Neural progenitor cell (in vitro differentiated cells): ENCODE measurements around the gene YEATS4. TPM values are rescaled to one million over a fixed set of nuclear protein-coding genes. Genes with fewer than 3 reads are reported as not detected.

Experiments used
- DNase-seq: peaks from one replicate; pipeline ENCODE4 v3.0.0-alpha.2; 2016; ENCODE audit warnings: low spot score
- H2AFZ ChIP-seq: fragments of 200-600 bp; sonication (generic); replicated peaks from 2 replicates; pipeline ENCODE4 v1.6.1; 2016; ENCODE audit warnings: antibody characterized with exemption
- H3F3A ChIP-seq: fragments of 200-600 bp; sonication (generic); 2 replicates; pipeline ENCODE4 v1.6.1; 2016; ENCODE audit warnings: antibody characterized with exemption, low read depth
- H3K27ac ChIP-seq: fragments of 200-600 bp; sonication (generic); 2 replicates; pipeline ENCODE4 v1.5.1; 2016; ENCODE audit warnings: mild to moderate bottlenecking
- H3K27me3 ChIP-seq: fragments of 200-600 bp; sonication (generic); 2 replicates; pipeline ENCODE4 v1.6.1; 2016; ENCODE audit warnings: mild to moderate bottlenecking, moderate library complexity
- H3K36me3 ChIP-seq: fragments of 200-600 bp; sonication (generic); 2 replicates; pipeline ENCODE4 v1.5.1; 2016
- H3K4me1 ChIP-seq: fragments of 200-600 bp; sonication (generic); 2 replicates; pipeline ENCODE4 v1.6.1; 2016; ENCODE audit warnings: mixed run types
- H3K4me2 ChIP-seq: fragments of 200-600 bp; sonication (generic); 2 replicates; pipeline ENCODE4 v1.6.1; 2016
- H3K4me3 ChIP-seq: fragments of 200-600 bp; sonication (generic); 2 replicates; pipeline ENCODE4 v1.5.1; 2016
- H3K79me2 ChIP-seq: fragments of 200-600 bp; sonication (generic); 2 replicates; pipeline ENCODE4 v1.6.1; 2016; ENCODE audit warnings: low read depth
- H3K9ac ChIP-seq: fragments of 200-600 bp; sonication (generic); 2 replicates; pipeline ENCODE4 v1.6.1; 2016
- H3K9me3 ChIP-seq: fragments of 200-600 bp; sonication (generic); 2 replicates; pipeline ENCODE4 v1.5.1; 2016; ENCODE audit warnings: low read depth
- H4K20me1 ChIP-seq: fragments of 200-600 bp; sonication (generic); 2 replicates; pipeline ENCODE4 v1.6.1; 2016; ENCODE audit warnings: low read depth
- H3K27ac Mint-ChIP-seq: 3 replicates; pipeline ENCODE4 v1.8.0; 2021; ENCODE audit warnings: mixed read lengths
- H3K27me3 Mint-ChIP-seq: 2 replicates; pipeline ENCODE4 v1.8.0; 2022; ENCODE audit warnings: low read depth, mild to moderate bottlenecking, inconsistent platforms, moderate library complexity, mixed read lengths; ENCODE audit not compliant: insufficient read depth
- H3K36me3 Mint-ChIP-seq: 3 replicates; pipeline ENCODE4 v1.8.0; 2021; ENCODE audit warnings: mixed read lengths
- H3K4me1 Mint-ChIP-seq: 3 replicates; pipeline ENCODE4 v1.8.0; 2021; ENCODE audit warnings: mixed read lengths
- H3K4me3 Mint-ChIP-seq: 3 replicates; pipeline ENCODE4 v1.8.0; 2021; ENCODE audit warnings: mild to moderate bottlenecking, moderate library complexity, mixed read lengths
- H3K9me3 Mint-ChIP-seq: 3 replicates; pipeline ENCODE4 v1.8.0; 2020; ENCODE audit warnings: mixed read lengths
- EZH2 ChIP-seq: fragments of 200-600 bp; sonication (generic); IDR thresholded peaks from 2 replicates; pipeline ENCODE4 v1.6.1; 2017; ENCODE audit warnings: antibody characterized with exemption, mild to moderate bottlenecking, moderate library complexity
- EZH2phosphoT487 ChIP-seq: fragments of 200-600 bp; sonication (generic); IDR thresholded peaks from 2 replicates; pipeline ENCODE4 v1.6.1; 2017; ENCODE audit warnings: antibody characterized with exemption
- total RNA-seq: library from RNA; depleted of rRNA; stranded (reverse); fragments of >200 nt; gene quantifications from 2 replicates; pipeline ENCODE4 v1.2.3, GENCODE V29; 2015; ENCODE audit warnings: low replicate concordance
- TF ChIP-seq, protein P1 (sequence below): fragments of 200-600 bp; sonication (generic); IDR thresholded peaks from 2 replicates; pipeline ENCODE4 v1.5.1; 2017; ENCODE audit warnings: antibody characterized with exemption, mild to moderate bottlenecking

The YEATS4 gene
- total RNA-seq, 1 donor from 2014 or later, result 159 TPM

DNA sequence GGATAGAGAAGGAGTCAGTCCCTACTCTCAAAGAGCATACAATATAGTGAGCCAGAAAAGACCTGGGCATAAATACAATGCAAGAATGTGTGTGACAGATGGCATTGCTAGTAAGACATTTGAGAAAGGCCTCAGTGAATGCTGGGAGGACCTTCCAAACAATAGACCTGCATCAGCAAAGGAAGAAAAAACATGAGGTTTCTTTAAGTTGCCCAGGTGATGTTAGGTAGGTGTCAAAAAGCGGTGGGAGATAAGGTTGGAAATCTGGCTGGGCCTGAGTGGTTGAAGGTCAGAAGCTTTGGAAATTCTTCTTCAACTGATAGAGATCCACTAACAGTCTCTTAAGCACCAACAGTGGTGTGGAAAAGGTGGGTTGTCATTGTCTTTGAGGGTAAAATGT, 60.2 kb downstream of the YEATS4 start:
- Mint-ChIP-seq H3K4me3 (no peak overlapping the region), H3K9me3 (no peaks in the 10 kb centered on the region), H3K27me3 (no peaks in the 10 kb centered on the region), H3K36me3 (no peaks in the 10 kb centered on the region), H3K27ac (no peak overlapping the region), H3K4me1 (peaks cover 8% of the 10 kb centered on the region)
- H3K4me1 ChIP-seq, result peaks cover 7% of the 10 kb centered on the region
- no peaks in the 10 kb centered on the region for H3K27me3 ChIP-seq
- DNase-seq, result no peak
- peaks cover 8% of the 10 kb centered on the region for H3F3A ChIP-seq
- no peak overlapping the region for H3K4me3 ChIP-seq
- H3K9ac ChIP-seq, result no peak overlapping the region
- no peaks in the 10 kb centered on the region for H3K36me3 ChIP-seq
- H3K4me2 ChIP-seq, result no peak overlapping the region
- H3K9me3 ChIP-seq, result no peaks in the 10 kb centered on the region
- H3K27ac ChIP-seq, result no peak overlapping the region
- no peaks in the 10 kb centered on the region for H3K79me2 ChIP-seq
- no peak overlapping the region for H2AFZ ChIP-seq
- H4K20me1 ChIP-seq, result no peaks in the 10 kb centered on the region
- TF ChIP-seq, protein P1, sequence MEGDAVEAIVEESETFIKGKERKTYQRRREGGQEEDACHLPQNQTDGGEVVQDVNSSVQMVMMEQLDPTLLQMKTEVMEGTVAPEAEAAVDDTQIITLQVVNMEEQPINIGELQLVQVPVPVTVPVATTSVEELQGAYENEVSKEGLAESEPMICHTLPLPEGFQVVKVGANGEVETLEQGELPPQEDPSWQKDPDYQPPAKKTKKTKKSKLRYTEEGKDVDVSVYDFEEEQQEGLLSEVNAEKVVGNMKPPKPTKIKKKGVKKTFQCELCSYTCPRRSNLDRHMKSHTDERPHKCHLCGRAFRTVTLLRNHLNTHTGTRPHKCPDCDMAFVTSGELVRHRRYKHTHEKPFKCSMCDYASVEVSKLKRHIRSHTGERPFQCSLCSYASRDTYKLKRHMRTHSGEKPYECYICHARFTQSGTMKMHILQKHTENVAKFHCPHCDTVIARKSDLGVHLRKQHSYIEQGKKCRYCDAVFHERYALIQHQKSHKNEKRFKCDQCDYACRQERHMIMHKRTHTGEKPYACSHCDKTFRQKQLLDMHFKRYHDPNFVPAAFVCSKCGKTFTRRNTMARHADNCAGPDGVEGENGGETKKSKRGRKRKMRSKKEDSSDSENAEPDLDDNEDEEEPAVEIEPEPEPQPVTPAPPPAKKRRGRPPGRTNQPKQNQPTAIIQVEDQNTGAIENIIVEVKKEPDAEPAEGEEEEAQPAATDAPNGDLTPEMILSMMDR, result no peak
- no peak for TF ChIP-seq EZH2
- TF ChIP-seq EZH2phosphoT487, result no peak

DNA sequence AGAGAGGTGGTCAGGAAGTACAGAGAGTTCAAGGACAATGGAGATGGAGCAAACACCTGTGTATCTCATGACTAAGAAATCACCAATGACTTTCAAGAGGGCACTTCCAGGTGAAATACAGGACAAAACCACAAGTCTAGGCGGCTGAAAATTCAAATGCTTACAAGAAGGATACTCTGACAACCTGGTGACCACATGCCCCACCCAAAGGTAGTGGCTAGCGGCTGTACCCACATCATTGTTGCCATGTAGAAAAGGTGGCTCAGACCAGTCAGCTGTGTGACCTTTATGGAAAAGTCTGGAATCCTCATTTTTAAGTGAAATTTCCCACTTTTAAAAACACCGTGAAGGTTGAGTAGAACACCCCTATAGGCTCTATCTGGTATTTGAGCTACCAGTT, 62.0 kb downstream of the YEATS4 start:
- Histone ChIP-seq H3K27ac (no peak overlapping the region), H3K9me3 (no peaks in the 10 kb centered on the region), H3K79me2 (no peaks in the 10 kb centered on the region), H3K4me3 (no peak overlapping the region), H3K4me2 (no peak overlapping the region), H3F3A (no peaks in the 10 kb centered on the region), H3K36me3 (no peaks in the 10 kb centered on the region), H4K20me1 (no peaks in the 10 kb centered on the region), H3K9ac (no peak overlapping the region), H3K4me1 (no peaks in the 10 kb centered on the region), H3K27me3 (no peaks in the 10 kb centered on the region), H2AFZ (no peak overlapping the region)
- Mint-ChIP-seq H3K27ac (no peak overlapping the region), H3K4me3 (no peak overlapping the region), H3K9me3 (no peaks in the 10 kb centered on the region), H3K4me1 (no peaks in the 10 kb centered on the region), H3K36me3 (peaks cover 1% of the 10 kb centered on the region), H3K27me3 (peaks cover 3% of the 10 kb centered on the region)
- DNase-seq, result no peak
- no peak for TF ChIP-seq EZH2
- TF ChIP-seq, protein P1, result no peak

DNA sequence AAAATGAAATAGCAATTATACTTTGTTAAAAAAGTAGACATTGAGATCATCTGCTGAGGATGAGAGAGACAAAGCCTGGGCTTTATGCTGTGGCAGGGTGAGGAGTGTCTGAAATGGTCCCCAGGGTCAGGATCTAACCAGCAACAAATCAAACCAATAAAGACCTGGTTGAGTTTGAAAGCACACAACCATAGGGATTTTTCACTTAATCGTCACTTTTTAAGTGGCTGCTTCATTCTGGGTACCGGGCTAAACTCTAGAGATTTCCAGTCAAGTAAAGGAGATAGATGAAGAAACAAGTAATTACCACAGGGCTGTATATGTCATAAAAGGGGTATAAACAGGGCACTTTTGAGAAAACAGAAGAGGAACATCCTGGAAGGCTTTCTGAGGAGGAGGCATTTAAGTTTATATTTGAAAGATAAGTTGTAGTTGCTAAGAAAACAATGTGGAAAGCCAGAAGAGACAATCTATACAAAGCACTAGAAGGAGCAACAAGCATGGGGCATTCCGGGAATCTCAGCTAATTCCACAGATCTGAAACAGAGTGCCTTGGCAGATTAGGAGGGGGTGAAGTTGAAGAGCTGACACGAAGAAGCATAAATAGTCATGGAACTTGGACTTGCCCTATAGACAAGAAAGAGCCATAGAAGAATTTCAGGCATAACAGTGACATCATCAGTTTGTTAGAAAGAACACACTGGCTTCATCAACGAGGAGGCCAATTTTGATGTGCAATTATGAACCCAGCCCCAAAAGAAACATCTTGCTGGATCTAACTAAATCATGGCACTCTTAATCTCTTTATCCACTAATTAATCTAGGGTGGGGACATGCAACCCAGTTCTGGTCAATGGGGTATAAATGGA, 63.7 kb downstream of the YEATS4 start:
- no peaks in the 10 kb centered on the region for H4K20me1 ChIP-seq
- H3K9me3 ChIP-seq, result no peaks in the 10 kb centered on the region
- no peak for DNase-seq
- H3K27ac Mint-ChIP-seq, result no peak overlapping the region
- no peak overlapping the region for H3K4me3 Mint-ChIP-seq
- peaks cover 1% of the 10 kb centered on the region for H3K36me3 Mint-ChIP-seq
- no peak overlapping the region for H2AFZ ChIP-seq
- H3K36me3 ChIP-seq, result no peaks in the 10 kb centered on the region
- no peak overlapping the region for H3K4me2 ChIP-seq
- H3K4me3 ChIP-seq, result no peak overlapping the region
- H3K4me1 ChIP-seq, result no peaks in the 10 kb centered on the region
- H3F3A ChIP-seq, result no peaks in the 10 kb centered on the region
- H3K9me3 Mint-ChIP-seq, result no peaks in the 10 kb centered on the region
- peaks cover 3% of the 10 kb centered on the region for H3K27me3 Mint-ChIP-seq
- H3K9ac ChIP-seq, result no peak overlapping the region
- H3K4me1 Mint-ChIP-seq, result no peaks in the 10 kb centered on the region
- H3K79me2 ChIP-seq, result no peaks in the 10 kb centered on the region
- no peak overlapping the region for H3K27ac ChIP-seq
- no peaks in the 10 kb centered on the region for H3K27me3 ChIP-seq
- TF ChIP-seq EZH2 (no peak), EZH2phosphoT487 (no peak)
- TF ChIP-seq, protein P1, result no peak
